HepG2 (cell line): ENCODE measurements around the gene VEZT.

ENCODE experiments used
- FOXK2 ChIP-seq: fragments of 450-650 bp; IDR thresholded peaks from 2 replicates; pipeline ENCODE4 v1.6.1; 2016
- GFI1 ChIP-seq: sonication (generic); formaldehyde crosslinking; IDR thresholded peaks from 2 replicates; pipeline ENCODE4 v1.5.0; 2020; ENCODE audit warnings: missing genetic modification reagents, mild to moderate bottlenecking, borderline replicate concordance
- KDM3A ChIP-seq: IDR thresholded peaks from 2 replicates; pipeline ENCODE4 v1.6.1; 2018; ENCODE audit warnings: low read depth, missing compliant biosample characterization
- KLF13 ChIP-seq: sonication (generic); formaldehyde crosslinking; IDR thresholded peaks from 2 replicates; pipeline ENCODE4 v1.4.0; 2020; ENCODE audit warnings: mild to moderate bottlenecking, missing genetic modification reagents
- MEIS2 ChIP-seq: sonication (generic); formaldehyde crosslinking; IDR thresholded peaks from 2 replicates; pipeline ENCODE4 v1.9.0; 2021; ENCODE audit warnings: mild to moderate bottlenecking, missing genetic modification reagents
- POLR2A ChIP-seq, 2 experiments: IDR thresholded peaks; 2 replicates each; pipeline ENCODE4 v1.6.1; 2011; ENCODE audit warnings: low read depth in 2 of 2, low read length in 2 of 2, mild to moderate bottlenecking in 1 of 2, moderate library complexity in 1 of 2; ENCODE audit not compliant: insufficient read depth in 1 of 2
- PRDM10 ChIP-seq: sonication (generic); formaldehyde crosslinking; IDR thresholded peaks from 2 replicates; pipeline ENCODE4 v1.4.0; 2020; ENCODE audit warnings: low read depth, missing genetic modification reagents
- REPIN1 ChIP-seq: sonication (generic); formaldehyde crosslinking; IDR thresholded peaks from 2 replicates; pipeline ENCODE4 v1.8.0; 2022; ENCODE audit warnings: missing genetic modification reagents, low read depth, mild to moderate bottlenecking, borderline replicate concordance
- ZNF362 ChIP-seq: sonication (generic); formaldehyde crosslinking; IDR thresholded peaks from 2 replicates; pipeline ENCODE4 v1.4.0; 2020; ENCODE audit warnings: missing genetic modification reagents, mild to moderate bottlenecking, borderline replicate concordance
- ZZZ3 ChIP-seq: sonication (generic); formaldehyde crosslinking; IDR thresholded peaks from 2 replicates; pipeline ENCODE4 v1.4.0; 2020; ENCODE audit warnings: missing genetic modification reagents, mild to moderate bottlenecking, borderline replicate concordance

- TF ChIP-seq POLR2A (IDR thresholded peaks at IDR 0.05; ENCODE audit: insufficient read depth in 1 of 2, low read depth in 2 of 2, low read length in 2 of 2) (no peak), ZZZ3 (CRISPR knock-in tag) (no peak), PRDM10 (no peak), KDM3A (no peak), ZNF362 (CRISPR knock-in tag) (no peak), MEIS2 (CRISPR knock-in tag) (no peak), GFI1 (CRISPR knock-in tag) (no peak), FOXK2 (no peak), KLF13 (no peak), REPIN1 (CRISPR knock-in tag) (no peak)
These were observed 33.5 kb upstream of the VEZT start for GRCh38 chr12:95184121-95184520.
